Measurements from ENCODE around the gene PDSS2. TPM values are rescaled to one million over a fixed set of nuclear protein-coding genes. Genes with fewer than 3 reads are reported as not detected.

Gene PDSS2
- polyA plus RNA-seq, 1 experiment: 11.6 TPM

DNA sequence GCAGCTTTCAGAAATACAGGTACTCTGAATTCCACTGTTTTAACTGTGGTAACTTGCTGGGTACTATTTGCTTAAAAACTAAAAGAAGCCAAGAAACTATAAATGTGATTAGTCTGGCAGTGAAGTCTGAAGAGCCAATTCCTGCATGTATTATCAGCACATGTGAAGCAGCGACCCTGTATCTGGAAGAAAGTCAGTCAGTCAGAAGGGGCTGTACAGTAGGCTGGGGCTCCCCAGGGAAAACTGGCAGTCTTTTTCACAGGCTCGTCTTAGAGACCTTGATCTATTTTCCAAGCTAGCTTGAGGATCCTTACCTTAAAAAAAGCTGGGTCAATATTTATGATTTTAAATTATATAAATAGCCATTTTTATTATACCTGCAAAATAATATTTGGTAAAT is 104.9 kb downstream of the PDSS2 start:
- H3K4me3 ChIP-seq (ENCODE audit: low read depth, low read length): no peak overlapping the region
- no peaks in the 10 kb centered on the region for H3K27me3 ChIP-seq (ENCODE audit: control insufficient read depth, insufficient read depth, low read length)
- ChIA-PET POLR2A (no interaction called here), CTCF (no interaction called here)
- no peak for DNase-seq (ENCODE audit: low read depth)
- H3K36me3 ChIP-seq (ENCODE audit: control insufficient read depth, insufficient read depth, low read length): no peaks in the 10 kb centered on the region
- TF ChIP-seq, protein P1, sequence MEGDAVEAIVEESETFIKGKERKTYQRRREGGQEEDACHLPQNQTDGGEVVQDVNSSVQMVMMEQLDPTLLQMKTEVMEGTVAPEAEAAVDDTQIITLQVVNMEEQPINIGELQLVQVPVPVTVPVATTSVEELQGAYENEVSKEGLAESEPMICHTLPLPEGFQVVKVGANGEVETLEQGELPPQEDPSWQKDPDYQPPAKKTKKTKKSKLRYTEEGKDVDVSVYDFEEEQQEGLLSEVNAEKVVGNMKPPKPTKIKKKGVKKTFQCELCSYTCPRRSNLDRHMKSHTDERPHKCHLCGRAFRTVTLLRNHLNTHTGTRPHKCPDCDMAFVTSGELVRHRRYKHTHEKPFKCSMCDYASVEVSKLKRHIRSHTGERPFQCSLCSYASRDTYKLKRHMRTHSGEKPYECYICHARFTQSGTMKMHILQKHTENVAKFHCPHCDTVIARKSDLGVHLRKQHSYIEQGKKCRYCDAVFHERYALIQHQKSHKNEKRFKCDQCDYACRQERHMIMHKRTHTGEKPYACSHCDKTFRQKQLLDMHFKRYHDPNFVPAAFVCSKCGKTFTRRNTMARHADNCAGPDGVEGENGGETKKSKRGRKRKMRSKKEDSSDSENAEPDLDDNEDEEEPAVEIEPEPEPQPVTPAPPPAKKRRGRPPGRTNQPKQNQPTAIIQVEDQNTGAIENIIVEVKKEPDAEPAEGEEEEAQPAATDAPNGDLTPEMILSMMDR (IDR thresholded peaks at IDR 0.05; ENCODE audit: insufficient read depth, low read depth, low read length): no peak

- Histone ChIP-seq H3K27me3 (ENCODE audit: control insufficient read depth, insufficient read depth, low read length) (no peaks in the 10 kb centered on the region), H3K36me3 (ENCODE audit: control insufficient read depth, insufficient read depth, low read length) (no peaks in the 10 kb centered on the region), H3K4me3 (ENCODE audit: low read depth, low read length) (no peak overlapping the region)
- ChIA-PET CTCF (interaction anchor here (1.3 to 1.4 kb wide), 2 partner anchors 14 to 35 kb away, joined by 3 to 5 read pairs; no protein-coding TSS in a partner anchor), POLR2A (no interaction called here)
- TF ChIP-seq, protein P1 (IDR thresholded peaks at IDR 0.05; ENCODE audit: insufficient read depth, low read depth, low read length): no peak
- no peak for DNase-seq (ENCODE audit: low read depth)
These were observed 105.5 kb downstream of the PDSS2 start for GRCh38 chr6:107353773-107354382.

GRCh38 chr6:107348224-107348623 is 111.1 kb downstream of the PDSS2 start:
- Histone ChIP-seq H3K36me3 (ENCODE audit: control insufficient read depth, insufficient read depth, low read length) (no peaks in the 10 kb centered on the region), H3K4me3 (ENCODE audit: low read depth, low read length) (no peak overlapping the region), H3K27me3 (ENCODE audit: control insufficient read depth, insufficient read depth, low read length) (no peaks in the 10 kb centered on the region)
- ChIA-PET POLR2A (interaction anchor here (0.6 kb wide), 1 partner anchor 8 kb away, joined by 11 read pairs; no protein-coding TSS in a partner anchor), CTCF (interaction anchor here (1.0 to 1.6 kb wide), 2 partner anchors 28 to 234 kb away, joined by 3 to 5 read pairs; no protein-coding TSS in a partner anchor)
- TF ChIP-seq, protein P1 (IDR thresholded peaks at IDR 0.05; ENCODE audit: insufficient read depth, low read depth, low read length): no peak
- DNase-seq (ENCODE audit: low read depth): no peak

- ChIA-PET POLR2A (no interaction called here), CTCF (no interaction called here)
- no peaks in the 10 kb centered on the region for H3K27me3 ChIP-seq (ENCODE audit: control insufficient read depth, insufficient read depth, low read length)
- TF ChIP-seq, protein P1 (IDR thresholded peaks at IDR 0.05; ENCODE audit: insufficient read depth, low read depth, low read length): no peak
- no peak for DNase-seq (ENCODE audit: low read depth)
- no peak overlapping the region for H3K4me3 ChIP-seq (ENCODE audit: low read depth, low read length)
- no peaks in the 10 kb centered on the region for H3K36me3 ChIP-seq (ENCODE audit: control insufficient read depth, insufficient read depth, low read length)
These were observed 114.0 kb downstream of the PDSS2 start for GRCh38 chr6:107345393-107345792.

- DNase-seq (ENCODE audit: low read depth): no peak
- TF ChIP-seq, protein P1 (IDR thresholded peaks at IDR 0.05; ENCODE audit: insufficient read depth, low read depth, low read length): no peak
- ChIA-PET POLR2A (no interaction called here), CTCF (no interaction called here)
- H3K27me3 ChIP-seq (ENCODE audit: control insufficient read depth, insufficient read depth, low read length): no peaks in the 10 kb centered on the region
- no peaks in the 10 kb centered on the region for H3K36me3 ChIP-seq (ENCODE audit: control insufficient read depth, insufficient read depth, low read length)
- H3K4me3 ChIP-seq (ENCODE audit: low read depth, low read length): no peak overlapping the region
These were observed 114.4 kb downstream of the PDSS2 start for GRCh38 chr6:107344981-107345380.

Data from BJ (cell line).